Measurements from ENCODE around the gene SMTNL2.
A peak's percentile ranks its signal among the peaks of the same experiment; 100 is the strongest.

Gene SMTNL2

GRCh38 chr17:4547118-4547906 is 37.0 kb upstream of the SMTNL2 start:
- DNase-seq (ENCODE audit: extremely low read depth, low read depth) = no peak
- H3K4me3 ChIP-seq (replicated peaks; ENCODE audit: low read depth, low read length) = no peak overlapping the region
- TF ChIP-seq CTCF (IDR thresholded peaks at IDR 0.05; ENCODE audit: low read depth, low read length, missing control alignments) = no peak

DNA sequence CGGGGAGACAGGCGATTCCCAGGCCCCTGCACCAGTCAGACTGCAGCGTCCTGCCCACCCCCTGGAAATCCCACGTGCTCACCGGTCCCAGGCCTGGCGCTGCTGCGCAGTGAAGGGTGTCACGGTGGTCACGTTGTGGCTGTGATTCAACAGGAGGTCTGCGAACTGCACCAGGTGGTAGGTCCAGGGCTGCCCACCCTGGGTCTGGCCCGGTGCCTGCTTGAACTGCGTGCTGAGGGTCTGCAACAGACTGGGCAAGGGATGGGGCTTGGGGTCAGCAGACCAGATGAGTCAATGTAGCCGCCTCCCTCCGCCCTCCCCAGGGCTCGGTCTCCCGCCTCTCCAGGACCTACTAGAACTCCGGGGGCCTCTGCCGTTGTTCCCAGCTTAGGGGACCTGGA is 36.3 kb upstream of the SMTNL2 start:
- no peak overlapping the region for H3K4me3 ChIP-seq (replicated peaks; ENCODE audit: low read depth, low read length)
- no peak for TF ChIP-seq CTCF (IDR thresholded peaks at IDR 0.05; ENCODE audit: low read depth, low read length, missing control alignments)
- no peak for DNase-seq (ENCODE audit: extremely low read depth, low read depth)

- TF ChIP-seq CTCF (IDR thresholded peaks at IDR 0.05; ENCODE audit: low read depth, low read length, missing control alignments) = no peak
- DNase-seq (ENCODE audit: extremely low read depth, low read depth) = no peak
- no peak overlapping the region for H3K4me3 ChIP-seq (replicated peaks; ENCODE audit: low read depth, low read length)
Observed at GRCh38 chr17:4548721-4549531, 35.4 kb upstream of the SMTNL2 start.

DNA sequence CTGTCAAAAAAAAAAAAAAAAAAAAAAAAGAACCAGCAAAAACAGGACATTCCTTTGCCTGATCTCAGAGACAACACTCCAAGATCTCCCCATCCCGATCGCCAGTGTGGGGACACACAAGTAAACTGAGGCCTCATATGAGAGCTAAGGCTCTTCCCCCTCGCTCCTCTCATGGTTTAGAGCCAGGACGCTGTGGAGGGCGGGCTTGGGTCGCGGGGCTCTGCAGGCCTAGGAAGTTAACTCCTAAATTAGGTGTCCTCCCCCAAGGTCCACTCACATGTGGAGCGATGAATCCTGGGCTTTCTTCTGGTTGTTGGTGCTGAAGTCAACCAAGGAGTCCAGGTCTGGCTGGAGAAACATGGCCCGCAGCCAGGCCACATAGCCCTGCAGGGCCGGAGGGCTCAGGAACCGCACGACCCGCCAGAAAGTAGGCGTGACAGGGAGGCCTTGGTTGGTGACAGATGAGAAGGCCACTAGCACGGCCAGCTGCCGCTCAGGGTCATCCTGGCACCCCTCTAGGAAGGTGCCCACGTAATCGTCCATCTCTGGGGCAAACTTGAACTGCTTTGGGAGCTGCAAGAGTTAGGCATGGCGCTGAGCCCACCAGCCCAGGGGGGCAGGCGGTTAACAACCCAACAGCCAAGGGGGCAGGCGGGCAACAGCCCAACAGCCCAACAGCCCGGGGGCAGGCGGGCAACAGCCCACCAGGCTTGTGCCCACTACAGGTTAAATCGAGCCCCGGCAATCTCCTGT is 34.4 kb upstream of the SMTNL2 start:
- DNase-seq (ENCODE audit: extremely low read depth, low read depth) = no peak
- no peak for TF ChIP-seq CTCF (IDR thresholded peaks at IDR 0.05; ENCODE audit: low read depth, low read length, missing control alignments)
- H3K4me3 ChIP-seq (replicated peaks; ENCODE audit: low read depth, low read length) = no peak overlapping the region

DNA sequence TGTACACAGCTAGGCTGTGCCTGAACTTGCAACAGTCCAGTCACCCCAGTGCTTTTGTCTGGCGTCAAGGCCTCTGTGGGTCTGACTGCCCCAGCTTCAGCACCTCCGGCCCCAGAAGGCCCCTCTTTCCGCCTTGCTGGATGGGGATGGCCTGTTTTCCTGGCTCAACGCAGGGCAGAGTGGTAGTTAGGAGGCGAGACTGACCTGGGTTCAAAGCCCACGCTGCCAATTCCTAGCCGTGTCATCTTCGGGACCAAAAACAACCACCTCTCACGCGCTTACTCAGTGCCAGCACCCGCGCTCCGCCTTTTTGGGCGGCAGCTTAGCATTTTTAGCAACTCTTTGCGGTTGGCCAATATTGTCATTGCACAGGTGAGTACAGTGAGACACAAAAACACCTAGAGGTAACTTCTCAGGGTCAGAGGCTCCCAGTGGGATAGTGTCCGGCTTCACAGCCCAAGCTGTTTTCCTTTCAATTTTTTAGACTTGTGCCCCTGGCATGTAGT is 33.7 kb upstream of the SMTNL2 start:
- no peak for TF ChIP-seq CTCF (IDR thresholded peaks at IDR 0.05; ENCODE audit: low read depth, low read length, missing control alignments)
- no peak for DNase-seq (ENCODE audit: extremely low read depth, low read depth)

DNA sequence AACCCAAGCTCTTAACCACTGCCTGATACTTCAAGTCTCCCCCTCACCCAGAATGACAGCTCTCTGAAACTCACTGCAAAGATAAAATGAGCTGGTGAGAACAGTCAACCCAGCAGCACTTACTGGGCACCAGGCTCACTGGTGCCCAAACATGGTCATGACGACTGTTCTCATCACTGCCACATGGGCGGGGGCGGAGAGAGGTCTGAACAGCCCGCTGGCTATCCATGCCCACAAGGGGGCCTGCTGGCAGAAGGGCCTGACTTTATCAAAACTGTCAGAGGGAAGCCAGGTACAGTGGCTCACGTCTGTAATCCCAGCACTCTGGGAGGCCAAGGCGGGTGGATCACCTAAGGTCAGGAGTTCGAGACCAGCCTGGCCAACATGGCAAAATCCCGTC is 33.2 kb upstream of the SMTNL2 start:
- DNase-seq (ENCODE audit: extremely low read depth, low read depth) = no peak
- no peak overlapping the region for H3K4me3 ChIP-seq (replicated peaks; ENCODE audit: low read depth, low read length)
- TF ChIP-seq CTCF (IDR thresholded peaks at IDR 0.05; ENCODE audit: low read depth, low read length, missing control alignments) = peak; percentile 26

More for the DNA sequence above, 33.7 kb upstream of the SMTNL2 start:
- no peak overlapping the region for H3K4me3 ChIP-seq (replicated peaks; ENCODE audit: low read depth, low read length)

Data from HFF-Myc (cell line).